Measurements from ENCODE around the gene CAP2.
"Not testable (repeated sequence)": the region's sequence is repeated elsewhere in the genome, so short reads cannot be mapped to it uniquely, and the experiment has no call there.

CAP2 gene

DNA sequence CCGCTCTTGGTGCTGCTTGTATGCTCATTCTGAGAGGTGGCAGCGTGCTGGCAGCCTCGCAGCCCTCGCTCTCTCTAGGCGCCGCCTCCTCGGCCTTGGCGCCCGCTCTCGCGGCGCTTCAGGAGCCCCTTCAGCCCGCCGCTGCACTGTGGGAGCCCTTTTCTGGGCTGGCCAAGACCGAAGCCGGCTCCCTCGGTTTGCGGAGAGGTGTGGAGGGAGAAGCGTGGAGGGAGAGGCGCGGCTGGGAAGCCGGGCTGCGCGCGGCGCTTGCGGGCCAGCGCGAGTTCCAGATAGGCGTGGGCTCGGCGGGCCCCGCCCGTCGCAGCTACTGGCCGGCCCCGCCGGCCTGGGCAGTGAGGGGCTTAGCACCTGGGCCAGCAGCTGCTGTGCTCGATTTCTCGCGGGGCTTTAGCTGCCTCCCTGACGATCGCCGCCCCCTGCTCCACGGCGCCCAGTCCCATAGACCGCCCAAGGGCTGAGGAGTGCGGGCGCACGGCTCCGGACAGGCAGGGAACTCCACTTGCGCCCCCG is 187.2 kb downstream of the CAP2 start:
- peak; percentile 29 for DNase-seq (ENCODE audit: low spot score)

DNA sequence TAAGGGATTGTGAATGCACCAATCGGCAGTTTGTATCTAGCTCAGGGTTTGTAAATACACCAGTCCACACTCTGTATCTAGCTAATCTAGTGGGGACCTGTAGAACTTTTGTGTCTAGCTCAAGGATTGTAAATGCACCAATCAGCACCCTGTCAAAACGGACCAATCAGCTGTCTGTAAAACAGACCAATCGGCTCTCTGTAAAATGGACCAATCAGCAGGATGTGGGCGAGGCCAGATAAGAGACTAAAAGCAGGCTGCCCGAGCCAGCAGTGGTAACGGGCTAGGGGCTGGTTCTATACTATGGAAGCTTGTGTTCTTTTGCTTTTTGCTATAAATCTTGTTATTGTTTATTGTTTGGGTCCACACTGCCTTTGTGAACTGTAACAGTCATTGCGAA is 187.9 kb downstream of the CAP2 start:
- not testable (repeated sequence) for DNase-seq (ENCODE audit: low spot score)

DNA sequence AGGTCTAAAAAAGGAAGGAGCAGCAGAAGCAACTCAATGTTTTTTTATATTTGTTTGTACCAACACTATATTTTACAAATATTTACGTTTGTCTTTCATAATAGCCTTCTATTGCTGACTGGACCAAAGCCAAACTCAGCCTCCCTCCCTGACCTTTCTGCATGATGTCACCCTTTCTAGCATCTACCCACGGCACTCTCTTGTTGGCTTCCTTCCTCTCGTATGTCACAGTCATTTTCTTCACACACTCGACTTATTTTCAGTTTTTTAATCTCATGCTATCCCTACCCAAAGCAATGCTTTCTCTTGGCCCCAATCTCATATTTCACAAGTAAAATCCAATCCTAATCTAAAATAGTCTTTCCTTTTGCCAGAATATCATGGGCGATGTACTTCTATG is 190.4 kb downstream of the CAP2 start:
- peak; percentile 63 for DNase-seq (ENCODE audit: low spot score)

DNA sequence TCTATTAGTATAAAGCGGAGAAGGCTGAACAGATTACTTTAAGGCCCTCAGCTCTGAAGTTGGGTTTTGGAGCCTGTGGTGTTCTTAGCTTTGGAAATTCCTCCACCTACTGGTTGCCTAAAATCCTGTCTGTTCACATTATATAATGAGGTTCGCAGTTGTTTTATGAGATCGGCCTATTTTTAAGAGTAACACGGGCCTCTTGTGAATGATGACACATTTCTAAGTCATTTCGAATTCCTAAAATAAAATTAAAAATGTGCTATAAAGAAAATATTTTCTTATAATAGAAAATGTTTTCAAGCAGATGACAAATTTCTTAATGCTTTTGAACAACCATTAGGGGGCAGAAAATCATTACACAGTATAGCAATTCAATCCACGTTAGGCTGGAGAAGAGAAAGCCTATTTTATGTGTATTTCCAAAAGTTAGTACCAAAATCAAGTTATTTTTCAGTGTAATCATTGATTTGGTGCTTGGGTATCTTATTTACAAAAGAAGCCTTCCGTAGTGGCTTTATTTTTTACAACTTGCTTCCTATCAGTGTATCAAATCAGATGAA is 190.9 kb downstream of the CAP2 start:
- DNase-seq (ENCODE audit: low spot score) = peak; percentile 73

DNA sequence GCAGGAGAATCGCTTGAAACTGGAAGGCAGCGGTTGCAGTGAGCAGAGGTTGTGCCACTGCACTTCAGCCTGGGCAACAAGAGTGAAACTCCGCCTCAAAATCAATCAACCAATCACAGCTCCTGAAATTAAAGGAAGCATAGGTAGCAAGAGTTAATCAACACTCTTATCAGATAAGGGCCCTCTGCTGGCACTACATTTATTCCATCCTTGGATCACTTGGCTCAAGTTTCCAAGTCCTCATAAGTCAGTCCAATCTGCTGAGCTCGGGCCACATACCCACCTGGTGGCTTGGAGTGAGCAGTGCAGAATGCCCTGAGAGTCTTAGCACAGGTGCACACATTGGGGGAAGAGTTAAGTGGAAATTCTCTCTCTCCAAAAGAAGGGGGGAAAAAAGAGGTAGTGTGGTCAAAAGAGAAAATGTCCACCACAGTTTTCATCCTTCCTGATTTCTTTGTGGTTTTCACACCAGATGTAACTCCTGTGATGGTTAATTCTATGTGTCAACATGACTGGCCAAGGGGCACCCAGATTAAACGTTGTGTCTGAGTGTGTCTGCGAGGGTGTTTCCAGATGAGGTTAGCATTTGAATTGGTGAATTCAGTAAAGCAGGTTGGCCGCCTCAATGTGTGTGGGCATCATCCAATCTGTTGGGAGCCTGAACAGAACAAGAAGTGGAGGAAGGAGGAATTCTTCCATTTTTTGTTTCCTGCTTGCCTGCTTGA is 192.5 kb downstream of the CAP2 start:
- no peak for DNase-seq (ENCODE audit: low spot score)

DNA sequence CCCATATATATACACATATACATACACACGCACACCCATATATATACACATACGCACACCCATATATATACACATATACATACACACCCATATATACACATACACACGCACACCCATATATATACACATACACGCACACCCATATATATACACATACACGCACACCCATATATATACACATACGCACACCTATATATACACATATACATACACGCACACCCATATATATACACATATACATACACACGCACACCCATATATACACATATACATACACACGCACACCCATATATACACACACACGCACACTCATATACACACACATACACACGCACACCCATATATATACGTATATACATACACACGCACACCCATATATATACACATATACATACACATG is 193.2 kb downstream of the CAP2 start:
- not testable (repeated sequence) for DNase-seq (ENCODE audit: low spot score)

DNA sequence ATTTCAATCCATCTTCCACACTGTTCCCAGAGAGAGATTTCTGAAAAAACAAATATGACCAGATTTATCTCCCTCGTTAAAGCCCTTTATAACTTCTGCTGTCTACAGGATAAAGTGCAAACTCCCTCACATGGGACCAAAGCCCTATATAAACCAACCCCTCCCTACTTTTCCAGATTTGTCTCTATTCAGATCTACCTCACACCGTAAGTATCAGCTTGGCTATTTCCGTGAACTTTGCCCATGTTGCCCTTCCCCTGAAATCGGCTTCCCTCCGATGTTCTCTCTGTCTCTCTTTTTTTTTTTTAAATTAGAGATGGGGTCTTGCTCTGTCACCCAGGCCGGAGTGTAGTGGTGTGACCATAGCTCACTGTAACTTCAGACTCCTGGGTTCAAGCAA is 194.6 kb downstream of the CAP2 start:
- DNase-seq (ENCODE audit: low spot score) = no peak

DNA sequence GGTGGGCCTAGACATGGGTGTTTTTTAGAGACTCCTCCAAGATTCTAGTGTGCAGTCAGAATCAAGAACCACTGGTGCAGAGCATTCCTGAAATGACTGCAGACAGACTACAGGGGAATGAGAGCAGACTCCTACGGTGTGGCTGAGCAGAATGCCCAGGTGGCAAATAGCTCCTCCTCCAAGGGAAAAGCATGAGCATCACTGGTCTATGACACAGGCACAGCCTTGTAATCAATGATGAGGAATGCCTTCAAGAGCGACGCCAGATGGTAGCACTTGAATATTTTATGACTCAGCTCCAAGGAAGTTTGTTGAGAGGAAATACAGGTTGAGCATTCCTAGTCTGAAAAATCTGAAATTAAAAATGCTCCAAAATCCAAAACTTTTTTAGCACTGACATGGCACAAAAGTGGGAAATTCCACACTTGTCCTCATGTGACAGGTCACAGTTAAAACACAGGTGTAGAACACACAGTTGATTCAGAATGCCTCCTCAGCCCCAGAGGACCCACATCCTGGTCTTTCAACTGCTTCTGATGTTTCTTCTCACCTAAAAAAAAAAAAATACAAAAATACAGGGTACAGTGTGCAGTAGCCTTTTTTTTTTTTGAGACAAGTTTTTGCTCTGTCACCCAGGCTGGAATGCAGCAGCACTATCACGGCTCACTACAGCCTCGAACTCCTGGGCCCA is 196.2 kb downstream of the CAP2 start:
- DNase-seq (ENCODE audit: low spot score) = peak; percentile 84

DNA sequence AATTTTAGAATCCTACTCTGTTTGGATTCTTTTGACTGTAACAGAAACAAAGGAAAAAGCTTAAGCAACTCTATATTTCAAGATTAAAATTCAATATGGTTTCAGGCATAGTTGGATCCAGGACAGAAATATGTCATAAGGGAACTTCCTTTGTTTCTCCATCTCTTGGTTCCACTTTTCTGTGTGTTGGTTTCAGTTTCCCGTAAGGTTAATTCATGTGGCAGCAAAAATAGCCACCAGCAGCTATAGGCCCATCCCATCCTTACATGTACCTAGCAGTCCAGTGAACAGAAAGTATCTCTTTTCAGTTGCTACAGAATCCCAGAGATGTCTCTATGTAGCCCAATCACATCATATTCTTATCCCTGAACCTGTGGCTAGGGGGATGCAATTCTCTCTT is 197.9 kb downstream of the CAP2 start:
- no peak for DNase-seq (ENCODE audit: low spot score)

DNA sequence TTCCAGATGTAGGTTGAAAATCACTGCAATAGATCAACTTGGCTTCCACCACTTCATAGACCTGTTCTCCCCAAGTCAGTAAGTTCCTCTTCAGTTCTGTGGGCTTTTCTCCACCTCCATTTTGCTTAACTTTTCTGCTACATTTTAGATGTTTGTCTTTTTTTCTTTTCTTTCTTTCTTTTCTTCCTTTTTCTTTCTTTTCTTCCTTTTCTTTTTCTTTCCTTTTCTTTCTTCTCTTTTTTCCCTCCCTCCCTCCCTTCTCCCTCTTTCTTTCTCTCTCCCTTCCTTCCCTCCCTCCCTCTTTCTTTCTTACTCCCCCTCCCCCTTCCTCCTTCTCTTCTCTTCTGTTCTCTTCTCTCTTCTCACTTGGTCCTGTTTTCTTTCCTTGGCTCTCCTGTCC is 199.9 kb downstream of the CAP2 start:
- DNase-seq (ENCODE audit: low spot score) = no peak

DNA sequence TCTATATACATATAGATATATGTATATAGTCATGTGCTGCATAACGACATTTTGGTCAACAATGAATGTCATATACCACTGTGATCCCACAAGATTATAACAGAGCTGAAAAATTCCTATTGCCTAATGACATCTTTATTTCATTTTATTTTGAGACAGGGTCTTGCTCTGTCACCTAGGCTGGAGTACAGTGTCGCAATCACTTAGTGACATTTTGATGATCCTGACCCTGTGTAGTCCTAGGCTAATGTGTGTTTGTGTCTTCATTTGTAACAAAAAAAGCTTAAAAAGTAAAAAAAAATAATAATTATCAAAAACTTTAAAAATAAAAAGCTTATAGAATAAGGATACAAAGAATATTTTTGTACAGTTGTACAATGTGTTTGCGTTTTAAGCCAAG is 202.7 kb downstream of the CAP2 start:
- DNase-seq (ENCODE audit: low spot score) = no peak

DNA sequence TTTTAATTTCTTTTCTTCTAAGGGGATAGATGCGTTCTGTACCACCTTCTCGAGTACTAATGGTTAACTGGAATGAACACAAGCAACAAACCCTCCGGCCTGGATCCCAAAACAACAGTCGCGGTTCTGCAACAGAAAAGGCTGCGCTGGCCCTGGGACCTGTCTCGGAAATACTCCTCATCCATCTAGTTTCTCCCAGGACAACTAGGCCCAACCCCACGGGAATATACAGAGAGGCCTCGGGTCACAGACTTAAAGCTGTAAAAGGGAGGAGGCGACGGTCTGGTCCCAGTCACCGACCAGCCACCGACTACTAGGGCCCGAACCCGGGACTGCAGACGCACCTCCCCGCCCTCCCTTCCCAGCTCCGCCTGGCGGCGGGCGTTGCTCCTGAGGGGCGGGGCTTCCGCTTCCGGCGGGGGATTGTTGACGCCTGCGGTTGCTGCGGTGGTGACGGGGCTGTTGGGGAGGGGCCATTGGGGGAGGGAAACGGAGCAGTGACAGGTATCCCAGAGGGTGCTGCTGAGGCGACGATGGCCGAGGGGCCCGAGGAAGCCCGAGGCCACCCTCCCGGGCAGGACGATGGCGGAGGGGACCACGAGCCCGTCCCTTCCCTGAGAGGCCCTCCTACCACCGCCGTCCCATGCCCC is 206.6 kb downstream of the CAP2 start, which contains the start of gene FAM8A1:
FAM8A1 (plus strand) TSS at position 426 of the 650 bp plus-strand sequence; CDS start at position 534, 108 bp downstream.
- DNase-seq (ENCODE audit: low spot score) = peak; percentile 93

DNA sequence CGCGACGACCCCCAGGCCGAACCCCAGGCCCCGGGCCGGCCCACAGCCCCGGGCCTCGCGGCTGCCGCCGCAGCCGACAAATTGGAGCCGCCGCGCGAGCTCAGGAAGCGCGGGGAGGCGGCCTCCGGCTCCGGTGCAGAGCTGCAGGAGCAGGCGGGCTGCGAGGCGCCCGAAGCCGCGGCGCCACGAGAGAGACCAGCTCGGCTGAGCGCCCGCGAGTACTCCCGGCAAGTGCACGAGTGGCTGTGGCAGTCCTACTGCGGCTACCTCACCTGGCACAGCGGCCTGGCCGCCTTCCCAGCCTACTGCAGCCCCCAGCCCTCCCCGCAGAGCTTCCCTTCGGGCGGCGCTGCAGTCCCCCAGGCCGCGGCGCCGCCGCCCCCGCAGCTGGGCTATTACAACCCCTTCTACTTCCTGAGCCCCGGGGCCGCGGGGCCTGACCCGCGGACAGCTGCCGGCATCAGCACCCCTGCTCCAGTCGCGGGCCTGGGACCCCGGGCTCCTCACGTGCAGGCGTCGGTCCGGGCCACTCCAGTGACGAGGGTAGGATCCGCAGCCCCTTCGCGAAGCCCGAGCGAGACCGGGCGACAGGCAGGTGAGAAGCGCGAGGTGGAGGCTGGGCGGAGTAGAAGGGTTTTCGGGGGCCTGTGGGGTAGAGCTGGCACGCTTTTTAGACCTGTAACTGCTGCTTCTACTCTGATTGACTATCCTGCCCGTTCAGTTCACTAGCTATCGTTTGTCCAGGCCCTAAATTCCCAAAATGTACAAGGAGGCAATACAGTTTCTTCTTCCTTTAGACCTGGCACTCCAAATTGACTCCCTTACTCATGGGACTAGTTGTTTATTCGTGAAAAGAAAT is 207.4 kb downstream of the CAP2 start:
- peak; percentile 50 for DNase-seq (ENCODE audit: low spot score)

DNA sequence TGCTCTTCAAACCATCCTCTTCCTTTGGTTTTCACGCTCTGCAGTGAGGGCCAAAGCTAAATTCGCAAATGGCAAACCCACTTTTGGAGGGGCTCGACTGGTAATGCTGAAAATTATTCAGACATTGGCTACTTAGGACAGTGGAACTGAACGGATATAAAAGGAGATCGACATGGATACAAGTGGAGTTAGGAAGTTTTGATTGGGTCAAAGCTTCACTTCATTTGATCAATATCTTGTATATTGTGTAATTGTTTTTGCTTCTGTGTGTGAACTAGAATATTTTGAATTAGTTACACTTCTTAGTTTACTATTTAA is 207.9 kb downstream of the CAP2 start:
- no peak for DNase-seq (ENCODE audit: low spot score)

DNA sequence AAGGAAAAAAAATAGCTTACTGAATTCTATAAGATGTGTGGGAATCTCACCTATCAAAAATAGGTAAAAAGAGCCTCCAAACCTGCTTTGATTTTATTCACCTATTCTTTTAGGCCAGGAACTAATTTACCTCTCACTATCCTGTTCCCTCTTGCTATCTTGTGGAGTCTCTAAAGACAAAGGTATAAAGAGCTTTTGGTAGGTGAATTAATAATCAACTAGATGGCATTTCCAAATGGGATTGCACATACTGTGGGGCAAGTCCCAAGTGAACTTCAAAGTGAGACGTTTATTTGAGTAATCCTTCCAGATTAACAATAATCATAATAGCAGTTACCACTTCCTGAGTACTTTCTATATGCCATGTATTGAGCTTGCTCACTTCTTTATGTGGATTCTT is 209.5 kb downstream of the CAP2 start:
- DNase-seq (ENCODE audit: low spot score) = no peak

DNA sequence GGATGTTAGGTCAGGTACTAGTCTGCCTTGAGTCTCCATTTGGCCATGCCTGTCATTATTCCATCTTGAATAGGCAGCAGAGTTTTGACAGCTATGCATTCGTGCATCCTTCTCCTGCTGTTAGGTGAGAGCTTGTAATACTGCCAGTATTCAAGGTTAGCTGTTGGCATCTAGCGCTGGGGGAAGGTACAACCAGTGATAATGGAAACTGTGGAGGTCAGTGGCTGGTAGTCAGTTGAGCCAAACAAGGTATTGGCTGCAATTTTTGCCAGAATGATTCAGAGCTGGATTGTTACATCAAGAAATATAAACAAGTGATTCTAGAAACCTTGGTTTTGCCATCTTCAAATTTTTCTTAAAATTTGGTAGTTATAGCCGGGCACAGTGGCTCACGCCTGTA is 213.2 kb downstream of the CAP2 start:
- DNase-seq (ENCODE audit: low spot score) = no peak

Data from AG08396 (cell line).